Right lung (tissue), 10 donors: ENCODE data around the gene FXYD4. TPM values are rescaled to one million over a fixed set of nuclear protein-coding genes. Genes with fewer than 3 reads are reported as not detected.
"Not testable (repeated sequence)": the region's sequence is repeated elsewhere in the genome, so short reads cannot be mapped to it uniquely, and the experiment has no call there.

Source experiments
- DNase-seq, 2 donors: peaks; one replicate each; pipeline ENCODE4 v3.0.0-alpha.2; 2013
- long read RNA-seq, 8 donors: transcript quantifications; one replicate each; lab custom pipeline, GENCODE V29; 2026
- polyA plus RNA-seq, 5 donors: library from polyadenylated mRNA; unstranded; fragments of 120-200 nt; gene quantifications; one replicate each; pipeline versions ENCODE4 v1.2.1 to v1.2.3, GENCODE V29; 2013; ENCODE audit warnings: inconsistent platforms in 1 of 5, low replicate concordance in 1 of 5; ENCODE audit not compliant: insufficient read length in 5 of 5, insufficient read depth in 1 of 5

Gene FXYD4, protein sequence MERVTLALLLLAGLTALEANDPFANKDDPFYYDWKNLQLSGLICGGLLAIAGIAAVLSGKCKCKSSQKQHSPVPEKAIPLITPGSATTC
- under 1 TPM in 1 of 5 donors, not detected in 4; 0.22 TPM for polyA plus RNA-seq
- long read RNA-seq, donor 1: 0 reads
- long read RNA-seq, donor 2: 0 reads
- long read RNA-seq, donor 3: 0 reads
- long read RNA-seq, donor 4: 0 reads
- long read RNA-seq, donor 5: 0 reads
- long read RNA-seq, donor 6: 0 reads
- long read RNA-seq, donor 7: 0 reads
- long read RNA-seq, donor 8: 0 reads

DNA sequence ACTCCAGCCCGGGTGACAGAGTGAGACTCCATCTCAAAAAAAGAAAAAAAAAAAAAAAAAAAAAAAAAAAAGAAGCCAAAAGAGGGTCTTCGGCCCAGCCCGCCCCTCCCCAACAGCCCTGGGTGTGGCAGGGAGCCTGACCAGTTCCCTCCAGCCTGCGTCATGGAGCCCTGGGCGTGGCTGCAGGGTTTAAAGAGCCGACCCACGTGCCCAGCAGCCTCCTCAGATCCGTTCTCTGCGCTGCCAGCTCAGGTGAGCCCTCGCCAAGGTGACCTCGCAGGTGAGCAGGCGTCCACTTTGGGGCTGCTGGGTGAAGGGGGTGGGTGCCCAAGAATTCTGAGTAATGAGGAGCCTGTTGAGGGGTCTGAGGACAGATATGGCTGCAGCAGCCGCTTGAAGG is at the start of gene FXYD4:
TSS of gene FXYD4 (plus strand) at position 219 of the 400 bp plus-strand sequence. CDS start 2,111 bp downstream, outside the sequence.
- DNase-seq: no peak

DNA sequence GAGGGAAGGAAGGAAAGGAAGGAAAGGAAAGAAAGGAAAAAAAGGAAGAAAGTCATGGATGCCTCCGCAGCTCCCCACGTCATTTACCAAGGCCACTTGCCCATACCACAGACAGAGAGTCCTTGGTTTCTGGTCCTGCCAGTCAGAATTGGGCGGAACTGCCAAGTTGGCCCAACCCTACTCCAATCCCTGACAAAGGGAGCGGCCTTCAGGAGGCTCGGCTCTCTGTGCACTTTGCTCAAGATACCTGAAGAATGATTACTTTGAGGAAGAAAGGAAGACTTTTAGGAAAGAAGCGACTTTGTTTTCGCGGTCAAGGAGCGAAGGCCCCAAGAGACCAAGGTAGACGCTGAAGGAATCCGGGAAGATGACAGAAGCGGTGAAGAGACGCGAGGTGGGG is 49.1 kb upstream of the FXYD4 start:
- peak in 1 of 2 donors; percentile 14 for DNase-seq

DNA sequence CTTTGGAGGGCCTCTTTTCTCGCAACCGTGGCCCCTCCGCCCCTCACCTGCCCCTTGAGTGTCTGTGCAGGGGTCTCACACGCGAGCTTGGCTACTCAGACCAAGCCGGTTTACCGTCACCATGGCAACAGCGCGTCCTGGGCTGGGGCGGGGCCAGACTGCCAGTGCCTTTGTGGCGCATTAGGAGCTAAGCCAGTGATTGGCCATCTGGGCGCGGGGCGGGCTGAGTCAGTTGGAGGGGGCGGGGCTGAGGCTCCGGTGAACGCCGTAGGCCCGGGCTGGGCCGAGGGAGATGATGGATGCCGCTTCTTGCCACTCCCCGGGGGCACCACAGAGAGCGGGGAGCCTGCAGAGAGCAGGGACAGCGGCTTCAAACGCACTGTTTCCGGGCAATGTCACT is 48.7 kb upstream of the FXYD4 start:
- peak; percentile 85 to 86 for DNase-seq

DNA sequence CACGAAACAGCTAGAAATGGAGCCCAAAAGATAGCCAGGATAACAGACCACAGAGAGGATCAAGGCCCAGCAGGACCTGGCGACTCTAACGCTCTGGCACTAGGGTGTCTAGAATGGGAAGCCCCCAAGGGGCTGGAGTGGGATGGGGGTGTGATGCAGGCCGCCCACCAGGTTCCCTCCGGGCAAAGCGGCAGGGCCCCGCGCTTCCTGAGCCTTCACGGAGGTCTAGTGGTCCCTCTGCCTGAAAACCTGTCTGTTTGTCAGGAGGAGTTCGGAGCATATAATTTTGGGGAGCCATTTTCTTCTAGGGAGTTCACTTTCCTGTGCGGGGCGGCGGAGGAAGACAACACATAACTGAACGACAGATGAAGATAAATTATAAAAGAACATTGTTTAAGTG is 48.2 kb upstream of the FXYD4 start:
- DNase-seq: no peak

DNA sequence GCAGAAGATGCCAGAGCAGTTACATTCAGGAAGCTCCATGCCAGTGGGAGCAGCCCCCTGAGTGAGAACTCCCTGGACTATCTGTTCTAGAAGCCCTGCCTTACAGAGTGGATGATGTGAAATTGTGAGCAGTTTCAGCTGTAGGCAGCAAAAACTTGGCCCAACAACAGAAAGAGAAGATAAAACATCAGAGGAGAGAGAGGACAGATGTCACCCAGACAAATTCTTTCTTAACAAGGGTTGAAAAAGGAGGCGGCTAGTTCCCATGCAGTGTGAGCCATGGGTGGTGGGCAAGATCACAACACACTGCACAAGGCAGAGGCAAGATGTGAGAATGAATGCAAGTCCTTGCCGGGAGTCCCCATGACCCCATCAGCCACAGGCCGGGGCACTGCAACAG is 46.6 kb upstream of the FXYD4 start:
- peak; percentile 54 to 63 for DNase-seq

DNA sequence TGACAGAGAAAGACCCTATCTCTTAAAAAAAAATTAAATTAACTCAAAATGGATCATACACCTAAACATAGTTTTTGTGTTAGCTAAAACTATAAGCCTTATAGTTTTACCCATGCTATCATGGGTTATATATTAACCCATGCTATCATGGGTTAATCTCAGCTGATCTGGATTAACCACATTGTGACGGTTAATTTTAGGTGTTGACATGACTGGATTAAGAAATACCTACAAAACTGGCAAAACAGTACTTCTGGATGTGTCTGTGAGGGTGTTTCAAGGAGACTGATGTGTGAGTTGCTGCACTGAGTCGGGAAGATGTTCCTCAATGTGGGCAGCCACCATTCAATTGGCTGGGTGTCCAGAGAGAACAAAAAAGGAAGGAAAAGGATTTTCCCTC is 44.3 kb upstream of the FXYD4 start:
- DNase-seq: no peak

DNA sequence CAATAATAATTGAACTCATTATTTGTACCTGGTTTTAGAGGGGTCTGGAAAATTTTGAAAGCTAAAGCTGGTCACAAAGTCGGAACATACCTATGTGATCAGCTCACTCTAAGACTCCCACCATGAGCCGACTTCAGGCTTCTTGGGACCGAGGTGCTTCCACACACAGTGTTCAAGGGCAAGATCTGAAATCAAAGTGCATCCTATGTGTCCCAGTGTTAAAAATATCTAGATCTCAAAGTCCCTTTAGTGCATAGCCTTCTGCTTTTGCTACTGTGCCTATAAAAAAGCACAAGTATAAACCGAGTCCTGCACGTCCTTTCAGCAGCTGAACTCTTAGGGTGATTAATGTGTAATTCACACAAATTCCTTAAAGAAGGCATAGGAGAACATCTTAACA is 43.5 kb upstream of the FXYD4 start:
- DNase-seq: no peak

DNA sequence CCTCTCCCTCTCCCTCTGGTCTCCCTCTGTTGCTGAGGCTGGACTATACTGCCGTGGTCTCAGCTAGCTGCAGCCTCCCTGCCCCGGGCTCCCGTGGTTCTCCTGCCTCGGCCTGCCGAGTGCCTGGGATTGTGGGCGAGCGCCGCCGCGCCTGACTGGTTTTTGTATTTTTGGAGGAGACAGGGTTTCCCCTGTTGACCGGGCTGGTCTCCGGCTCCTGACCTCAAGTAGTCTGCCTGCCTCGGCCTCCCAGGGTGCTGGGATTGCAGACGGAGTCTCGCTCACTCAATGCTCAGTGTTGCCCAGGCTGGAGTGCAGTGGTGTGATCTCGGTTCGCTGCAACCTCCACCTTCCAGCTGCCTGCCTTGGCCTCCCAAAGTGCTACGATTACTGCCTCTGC is 42.6 kb upstream of the FXYD4 start:
- DNase-seq: not testable (repeated sequence)

DNA sequence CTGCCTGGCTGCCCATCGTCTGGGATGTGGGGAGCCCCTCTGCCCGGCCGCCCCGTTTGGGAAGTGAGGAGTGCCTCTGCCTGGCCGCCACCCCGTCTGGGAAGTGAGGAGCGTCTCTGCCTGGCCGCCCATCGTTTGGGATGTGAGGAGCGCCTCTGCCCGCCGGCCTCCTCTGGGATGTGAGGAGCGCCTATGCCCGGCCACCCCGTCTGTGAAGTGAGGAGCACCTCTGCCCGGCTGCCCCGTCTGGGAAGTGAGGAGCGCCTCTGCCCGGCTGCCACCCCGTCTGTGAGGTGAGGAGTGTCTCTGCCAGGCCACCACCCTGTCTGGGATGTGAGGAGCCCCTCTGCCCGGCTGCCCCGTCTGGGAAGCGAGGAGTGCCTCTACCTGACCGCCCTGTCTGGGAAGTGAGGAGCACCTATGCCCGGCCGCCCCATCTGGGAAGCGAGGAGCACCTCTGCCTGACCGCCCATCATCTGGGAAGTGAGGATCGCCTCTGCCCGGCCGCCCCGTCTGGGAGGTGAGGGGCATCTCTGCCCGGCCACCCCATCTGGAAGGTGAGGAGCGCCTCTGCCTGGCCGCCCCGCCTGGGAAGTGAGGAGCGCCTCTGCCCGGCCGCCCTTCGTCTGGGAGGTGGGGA is 42.1 kb upstream of the FXYD4 start:
- not testable (repeated sequence) for DNase-seq

DNA sequence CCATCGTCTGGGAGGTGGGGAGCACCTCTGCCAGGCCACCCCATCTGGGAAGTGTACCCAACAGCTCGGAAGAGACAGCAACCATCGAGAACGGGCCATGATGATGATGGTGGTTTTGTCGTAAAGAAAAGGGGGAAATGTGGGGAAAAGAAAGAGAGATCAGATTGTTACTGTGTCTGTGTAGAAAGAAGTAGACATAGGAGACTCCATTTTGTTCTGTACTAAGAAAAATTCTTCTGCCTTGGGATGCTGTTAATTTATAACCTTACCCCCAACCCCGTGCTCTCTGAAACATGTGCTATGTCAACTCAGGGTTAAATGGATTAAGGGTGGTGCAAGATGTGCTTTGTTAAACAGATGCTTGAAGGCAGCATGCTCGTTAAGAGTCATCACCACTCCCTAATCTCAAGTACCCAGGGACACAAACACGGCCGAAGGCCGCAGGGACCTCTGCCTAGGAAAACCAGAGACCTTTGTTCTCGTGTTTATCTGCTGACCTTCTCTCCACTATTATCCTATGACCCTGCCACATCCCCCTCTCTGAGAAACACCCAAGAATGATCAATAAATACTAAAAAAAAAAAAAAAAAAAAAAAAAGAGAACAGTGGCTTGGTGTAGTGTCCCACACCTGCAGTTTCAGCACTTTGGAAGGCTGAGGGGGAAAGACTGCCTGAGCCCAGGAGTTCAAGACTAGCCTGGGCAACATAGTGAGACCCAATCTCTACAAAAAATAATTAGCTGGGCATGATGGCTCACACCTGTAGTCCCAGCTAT is 41.2 kb upstream of the FXYD4 start:
- not testable (repeated sequence) for DNase-seq

DNA sequence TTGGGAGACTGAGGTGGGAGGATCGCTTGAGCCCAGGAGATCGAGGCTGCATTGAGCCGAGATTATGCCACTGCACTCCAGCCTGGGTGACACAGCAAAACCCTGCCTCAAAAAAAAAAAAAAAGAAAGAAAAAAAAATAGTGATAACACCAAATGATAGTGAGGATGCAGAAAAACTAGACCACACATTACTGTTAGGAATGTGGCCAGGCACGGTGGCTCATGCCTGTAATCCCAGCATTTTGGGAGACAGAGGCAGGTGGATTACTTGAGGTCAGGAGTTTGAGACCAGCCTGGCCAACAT is 40.7 kb upstream of the FXYD4 start:
- DNase-seq: not testable (repeated sequence)

DNA sequence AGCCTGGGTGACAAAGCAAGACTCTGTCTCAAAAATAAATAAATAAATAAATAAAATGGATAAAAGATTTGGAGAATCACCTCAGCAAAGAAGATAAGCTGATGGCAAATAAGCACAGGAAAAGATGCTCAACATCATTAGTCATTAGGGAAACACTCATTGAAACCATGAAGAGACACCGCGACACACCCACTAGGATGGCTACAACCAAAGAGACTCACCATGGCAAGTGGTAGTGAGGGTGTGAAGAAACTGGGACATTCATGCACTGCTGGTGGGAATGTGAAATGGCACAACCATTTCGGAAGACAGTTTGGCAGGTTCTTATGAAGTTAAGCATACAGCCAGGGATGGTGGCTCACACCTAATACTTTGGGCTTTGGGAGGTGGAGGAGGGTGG is 37.8 kb upstream of the FXYD4 start:
- no peak for DNase-seq

DNA sequence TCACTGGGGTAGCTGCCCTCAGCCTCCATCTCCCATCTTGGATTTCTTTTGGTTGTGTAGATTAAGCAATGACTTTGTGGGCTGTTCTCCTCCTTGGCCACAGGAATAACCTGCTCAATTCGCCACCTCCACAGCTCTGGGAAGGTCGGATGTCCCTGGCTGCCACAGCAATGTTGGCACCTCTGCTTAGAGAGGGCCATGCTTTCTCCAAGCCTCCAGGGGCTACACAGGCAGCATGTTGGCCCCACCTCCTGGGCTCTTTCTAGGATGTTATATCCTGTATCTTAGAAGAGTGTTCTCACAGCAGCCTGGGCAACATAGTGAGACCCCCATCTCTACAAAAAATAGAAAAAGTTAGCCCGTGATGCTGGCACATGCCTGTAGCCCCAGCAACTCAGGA is 35.4 kb upstream of the FXYD4 start:
- DNase-seq: no peak

DNA sequence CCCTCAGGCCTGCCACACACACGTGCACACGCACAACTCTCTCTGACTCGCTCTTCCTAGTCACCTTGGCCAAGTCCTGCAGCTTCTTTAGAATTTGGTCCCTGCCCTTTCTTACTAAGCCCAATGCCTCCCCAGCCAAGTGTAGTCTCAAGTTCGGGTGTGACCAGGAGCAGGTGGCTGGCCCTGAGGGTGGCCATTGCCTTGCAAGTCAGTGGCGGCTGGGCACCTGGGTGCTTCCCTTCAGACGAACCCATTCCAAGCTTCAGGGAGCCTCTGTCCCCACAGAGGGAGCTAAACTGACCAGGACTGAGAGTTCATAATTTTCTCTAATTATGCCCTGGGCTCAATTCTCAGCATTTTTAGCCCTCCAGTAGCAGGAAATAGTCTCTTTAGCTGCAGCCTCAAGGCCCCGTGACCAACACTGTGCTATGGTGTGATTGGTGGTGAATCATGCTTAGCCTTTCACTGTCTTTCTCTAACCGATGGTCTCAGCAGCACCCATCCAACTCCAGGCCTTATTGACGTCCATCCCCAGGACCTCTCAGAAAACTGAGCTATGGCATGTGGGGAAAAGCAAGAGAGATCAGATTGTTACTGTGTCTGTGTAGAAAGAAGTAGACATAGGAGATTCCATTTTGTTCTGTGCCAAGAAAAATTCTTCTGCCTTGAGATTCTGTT is 34.7 kb upstream of the FXYD4 start:
- DNase-seq: no peak

DNA sequence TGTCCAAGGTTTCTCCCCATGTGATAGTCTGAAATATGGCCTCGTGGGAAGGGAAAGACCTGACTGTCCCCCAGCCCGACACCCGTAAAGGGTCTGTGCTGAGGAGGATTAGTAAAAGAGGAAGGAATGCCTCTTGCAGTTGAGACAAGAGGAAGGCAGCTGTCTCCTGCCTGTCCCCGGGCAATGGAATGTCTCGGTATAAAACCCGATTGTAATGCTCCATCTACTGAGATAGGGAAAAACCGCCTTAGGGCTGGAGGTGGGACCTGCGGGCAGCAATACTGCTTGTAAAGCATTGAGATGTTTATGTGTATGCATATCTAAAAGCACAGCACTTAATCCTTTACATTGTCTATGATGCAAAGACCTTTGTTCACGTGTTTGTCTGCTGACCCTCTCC is 33.9 kb upstream of the FXYD4 start:
- DNase-seq: not testable (repeated sequence)

DNA sequence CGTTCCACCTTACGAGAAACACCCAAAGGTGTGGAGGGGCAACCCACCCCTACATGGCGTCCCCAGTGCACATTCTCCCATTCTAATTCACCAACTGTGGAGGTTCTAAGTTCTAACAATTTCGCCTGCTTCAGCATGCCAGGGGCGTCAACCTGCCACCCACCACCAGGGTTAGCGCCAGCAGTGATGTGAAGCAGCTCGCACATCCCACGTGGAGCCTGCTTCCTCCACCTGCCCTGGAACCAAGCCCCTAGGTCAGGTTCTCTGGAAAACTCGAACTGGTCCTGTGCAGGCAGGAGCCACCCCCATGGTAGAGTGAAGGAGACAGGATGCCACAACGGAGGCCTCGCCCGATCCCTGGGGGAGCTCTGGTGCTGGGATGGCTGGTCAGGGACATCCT is 33.3 kb upstream of the FXYD4 start:
- no peak for DNase-seq

DNA sequence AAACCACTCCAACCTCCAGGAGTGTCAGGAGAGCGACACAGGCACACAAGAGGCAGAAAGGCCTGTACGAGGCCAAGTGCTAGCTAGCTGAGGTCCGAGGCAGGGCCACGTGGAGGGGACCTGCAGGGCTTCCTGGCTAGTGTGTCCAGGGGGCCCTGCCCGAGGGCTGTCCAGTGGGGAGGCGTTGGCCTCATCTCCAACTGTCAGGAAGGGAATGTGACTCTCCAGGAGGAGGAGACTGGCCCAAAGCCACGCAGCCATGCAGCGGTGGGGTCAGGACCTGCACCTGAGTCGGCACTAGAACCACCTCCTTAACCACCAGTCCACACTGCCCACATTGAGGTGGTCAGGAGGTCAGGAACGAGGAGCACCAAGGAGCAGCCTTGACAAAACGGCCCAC is 32.3 kb upstream of the FXYD4 start:
- DNase-seq: no peak

DNA sequence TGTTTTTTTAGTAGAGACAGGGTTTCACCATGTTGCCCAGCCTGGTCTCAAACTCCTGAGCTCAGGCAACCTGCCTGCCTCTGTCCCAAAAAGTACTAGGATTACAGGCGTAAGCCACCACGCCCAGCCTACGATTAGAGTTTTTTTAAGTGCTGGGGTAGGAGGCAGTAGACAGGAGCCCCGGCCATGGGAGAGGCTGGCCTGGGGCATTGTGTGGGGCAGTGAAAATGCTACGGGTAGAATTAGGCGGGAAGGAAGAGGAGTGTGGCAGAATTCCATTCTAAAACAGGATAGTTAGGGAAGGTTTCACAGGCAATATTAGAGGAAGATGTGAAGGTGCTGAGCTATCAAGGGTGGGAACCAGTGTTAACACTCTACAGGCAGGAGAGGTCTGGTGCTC is 31.3 kb upstream of the FXYD4 start:
- DNase-seq: no peak

DNA sequence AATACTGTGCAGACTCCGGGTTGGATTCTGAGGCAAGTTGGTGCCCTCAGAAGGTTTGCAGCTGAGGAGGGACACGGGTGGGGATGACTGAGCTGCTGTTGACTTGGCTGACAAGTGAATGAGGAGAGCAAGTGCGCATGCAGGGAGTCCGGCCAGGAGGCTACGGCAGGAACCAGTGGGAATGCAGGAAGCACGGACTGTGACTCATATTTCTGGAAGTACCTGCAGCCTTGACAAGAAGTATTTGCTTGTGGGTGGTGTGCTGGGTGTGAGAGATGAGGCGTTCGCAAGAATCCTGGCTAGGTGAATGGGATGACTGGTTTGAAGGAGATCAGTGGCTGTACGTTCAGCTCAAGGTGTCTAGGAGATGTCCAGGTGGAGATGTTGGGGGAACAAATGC is 30.8 kb upstream of the FXYD4 start:
- DNase-seq: no peak

DNA sequence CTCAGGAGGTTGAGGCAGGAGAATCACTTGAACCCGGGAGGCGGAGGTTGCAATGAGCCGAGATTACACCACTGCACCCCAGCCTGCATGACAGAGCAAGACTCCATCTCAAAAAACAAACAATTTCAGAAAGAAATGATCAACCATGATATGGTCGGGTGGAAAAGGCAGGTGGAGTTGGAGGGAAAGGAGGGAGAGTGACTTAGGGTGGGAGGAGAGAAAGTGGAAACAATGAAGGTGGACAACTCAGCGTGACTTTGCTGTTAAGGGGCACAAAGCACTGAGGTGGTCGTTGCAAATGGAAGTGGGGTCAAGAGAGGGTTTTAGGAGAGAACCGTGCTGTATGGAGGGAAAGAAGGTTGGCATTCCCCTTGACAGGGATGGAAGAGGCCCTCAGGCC is 30.0 kb upstream of the FXYD4 start:
- DNase-seq: no peak

DNA sequence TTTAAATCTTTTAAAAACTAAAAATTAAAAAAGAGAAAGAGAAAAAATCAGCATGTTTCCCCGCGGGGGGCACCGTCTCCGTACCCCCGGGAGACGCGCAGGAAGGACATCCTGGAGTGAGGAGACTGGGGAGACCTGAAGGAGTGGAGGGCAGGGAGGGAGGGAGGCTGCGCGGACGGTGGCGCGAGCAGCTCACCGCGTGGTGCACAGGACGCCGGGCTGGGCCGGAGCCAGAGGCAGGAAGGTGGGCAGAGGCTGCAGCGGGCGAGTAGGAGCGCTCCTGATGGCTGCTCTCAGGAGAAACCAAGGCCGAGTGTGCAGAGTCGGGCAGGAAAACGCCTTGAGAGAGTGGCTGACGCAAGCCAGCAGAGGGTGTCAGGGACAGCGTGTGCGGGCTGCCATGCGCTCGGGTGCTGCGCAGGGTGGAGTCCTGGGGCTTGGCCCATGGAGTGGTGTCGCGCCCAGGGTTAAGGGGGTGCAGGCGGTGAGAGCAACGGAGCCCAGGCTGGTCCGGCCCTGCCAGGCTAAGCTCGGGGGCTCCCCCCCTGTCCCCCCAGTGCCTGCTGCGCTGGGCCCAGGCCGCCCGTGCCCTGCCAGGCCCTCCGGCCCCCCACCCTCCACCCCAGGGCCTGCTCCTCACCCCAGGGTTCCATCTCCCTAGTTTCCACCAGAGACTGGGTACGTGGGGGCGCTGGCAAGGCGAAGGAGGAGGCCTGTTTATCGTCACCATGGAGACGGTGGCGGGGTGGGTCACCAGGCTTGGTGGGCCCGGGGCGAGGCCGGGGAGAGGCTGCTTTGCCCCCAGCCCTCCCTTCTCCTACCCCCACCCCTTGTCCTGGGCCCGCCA is 28.9 kb upstream of the FXYD4 start:
- DNase-seq: no peak

DNA sequence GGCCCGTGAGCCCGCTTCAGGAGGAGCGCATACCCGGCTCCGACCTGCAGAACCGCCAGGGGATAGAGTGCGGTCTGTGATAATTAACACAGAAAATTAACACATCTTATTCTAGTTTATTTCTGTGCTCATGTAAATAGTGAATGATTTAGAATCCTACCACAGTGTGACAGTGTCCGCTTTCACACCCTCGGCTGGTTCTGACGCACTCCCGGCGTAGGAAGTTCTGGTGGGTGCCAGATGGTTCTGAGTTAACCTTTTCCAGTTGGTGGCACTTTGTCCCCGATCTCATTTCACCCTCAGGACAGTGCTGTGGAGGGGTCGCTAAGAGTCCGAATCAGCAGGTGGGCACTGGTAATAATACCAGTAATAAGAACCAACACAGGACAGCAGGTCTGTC is 28.3 kb upstream of the FXYD4 start:
- DNase-seq: no peak
